PFSK-1 (cell line): Measurements from ENCODE around the gene CARNS1.

Experiments
- FOXP2 ChIP-seq: optimal IDR thresholded peaks from 2 replicates; pipeline ENCODE3; 2011; ENCODE audit warnings: borderline replicate concordance, control low read depth, inconsistent platforms; ENCODE audit not compliant: insufficient read depth; ENCODE audit errors: extremely low read length, extremely low read depth
- POLR2AphosphoS5 ChIP-seq: IDR thresholded peaks from 2 replicates; pipeline ENCODE4 v1.6.1; 2012; ENCODE audit warnings: low read depth, mild to moderate bottlenecking, control low read depth, low read length, moderate library complexity
- SIN3A ChIP-seq: IDR thresholded peaks from 2 replicates; pipeline ENCODE4 v1.6.1; 2012; ENCODE audit warnings: mild to moderate bottlenecking, low read length, moderate library complexity, borderline replicate concordance; ENCODE audit not compliant: insufficient read depth
- TAF1 ChIP-seq: IDR thresholded peaks from 2 replicates; pipeline ENCODE4 v1.6.1; 2012; ENCODE audit warnings: low read length, control low read depth, borderline replicate concordance; ENCODE audit not compliant: insufficient read depth
- TF ChIP-seq, protein P1 (sequence below), 2 experiments: IDR thresholded peaks; 2 replicates each; pipeline versions ENCODE4 v1.6.1 to v1.8.0; 2011 to 2012; ENCODE audit warnings: low read depth in 2 of 2, low read length in 2 of 2, control low read depth in 1 of 2, inconsistent platforms in 1 of 2, mild to moderate bottlenecking in 1 of 2, moderate library complexity in 1 of 2; ENCODE audit not compliant: insufficient read depth in 1 of 2

CARNS1 gene

DNA sequence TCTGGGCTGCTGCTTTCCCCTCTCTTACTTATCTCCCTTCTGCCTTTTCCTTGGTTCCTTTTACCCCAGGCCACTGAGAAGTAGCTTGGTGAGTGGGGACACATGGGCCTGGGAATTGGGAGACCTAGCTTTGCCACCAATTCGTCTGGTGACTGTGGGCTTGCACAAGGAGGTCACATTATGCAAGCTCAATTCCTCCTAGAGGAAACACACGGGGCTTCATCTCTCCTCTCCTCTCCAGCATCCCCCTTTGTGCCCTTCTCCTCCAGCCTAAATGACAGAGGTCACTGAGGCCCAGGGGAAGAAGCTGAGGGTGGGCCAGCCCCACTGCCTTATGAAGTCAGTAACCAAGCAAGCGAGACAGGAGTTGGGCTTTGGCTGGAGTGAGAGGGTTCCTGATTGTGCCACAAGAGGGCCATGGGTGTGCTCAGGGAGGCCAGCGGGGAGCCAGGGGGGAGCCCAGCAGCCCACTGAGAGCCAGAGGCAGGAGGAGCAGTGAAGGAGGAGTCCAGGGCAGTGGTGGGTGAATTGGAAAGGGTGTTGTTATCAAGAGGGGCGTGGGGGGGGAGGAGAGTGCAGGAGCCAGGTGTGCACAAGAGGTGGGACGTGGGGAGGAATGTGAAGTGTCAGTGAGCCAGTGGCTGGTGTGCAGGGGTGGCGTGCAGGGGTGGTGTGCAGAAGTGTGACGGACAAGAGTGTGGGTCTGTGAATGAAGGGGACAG is 44.1 kb upstream of the CARNS1 start:
- TF ChIP-seq TAF1 (no peak), FOXP2 (no peak)
- TF ChIP-seq, protein P1, sequence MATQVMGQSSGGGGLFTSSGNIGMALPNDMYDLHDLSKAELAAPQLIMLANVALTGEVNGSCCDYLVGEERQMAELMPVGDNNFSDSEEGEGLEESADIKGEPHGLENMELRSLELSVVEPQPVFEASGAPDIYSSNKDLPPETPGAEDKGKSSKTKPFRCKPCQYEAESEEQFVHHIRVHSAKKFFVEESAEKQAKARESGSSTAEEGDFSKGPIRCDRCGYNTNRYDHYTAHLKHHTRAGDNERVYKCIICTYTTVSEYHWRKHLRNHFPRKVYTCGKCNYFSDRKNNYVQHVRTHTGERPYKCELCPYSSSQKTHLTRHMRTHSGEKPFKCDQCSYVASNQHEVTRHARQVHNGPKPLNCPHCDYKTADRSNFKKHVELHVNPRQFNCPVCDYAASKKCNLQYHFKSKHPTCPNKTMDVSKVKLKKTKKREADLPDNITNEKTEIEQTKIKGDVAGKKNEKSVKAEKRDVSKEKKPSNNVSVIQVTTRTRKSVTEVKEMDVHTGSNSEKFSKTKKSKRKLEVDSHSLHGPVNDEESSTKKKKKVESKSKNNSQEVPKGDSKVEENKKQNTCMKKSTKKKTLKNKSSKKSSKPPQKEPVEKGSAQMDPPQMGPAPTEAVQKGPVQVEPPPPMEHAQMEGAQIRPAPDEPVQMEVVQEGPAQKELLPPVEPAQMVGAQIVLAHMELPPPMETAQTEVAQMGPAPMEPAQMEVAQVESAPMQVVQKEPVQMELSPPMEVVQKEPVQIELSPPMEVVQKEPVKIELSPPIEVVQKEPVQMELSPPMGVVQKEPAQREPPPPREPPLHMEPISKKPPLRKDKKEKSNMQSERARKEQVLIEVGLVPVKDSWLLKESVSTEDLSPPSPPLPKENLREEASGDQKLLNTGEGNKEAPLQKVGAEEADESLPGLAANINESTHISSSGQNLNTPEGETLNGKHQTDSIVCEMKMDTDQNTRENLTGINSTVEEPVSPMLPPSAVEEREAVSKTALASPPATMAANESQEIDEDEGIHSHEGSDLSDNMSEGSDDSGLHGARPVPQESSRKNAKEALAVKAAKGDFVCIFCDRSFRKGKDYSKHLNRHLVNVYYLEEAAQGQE (IDR thresholded peaks at IDR 0.05; ENCODE audit: insufficient read depth in 1 of 2, low read depth in 2 of 2, low read length in 2 of 2) = no peak

DNA sequence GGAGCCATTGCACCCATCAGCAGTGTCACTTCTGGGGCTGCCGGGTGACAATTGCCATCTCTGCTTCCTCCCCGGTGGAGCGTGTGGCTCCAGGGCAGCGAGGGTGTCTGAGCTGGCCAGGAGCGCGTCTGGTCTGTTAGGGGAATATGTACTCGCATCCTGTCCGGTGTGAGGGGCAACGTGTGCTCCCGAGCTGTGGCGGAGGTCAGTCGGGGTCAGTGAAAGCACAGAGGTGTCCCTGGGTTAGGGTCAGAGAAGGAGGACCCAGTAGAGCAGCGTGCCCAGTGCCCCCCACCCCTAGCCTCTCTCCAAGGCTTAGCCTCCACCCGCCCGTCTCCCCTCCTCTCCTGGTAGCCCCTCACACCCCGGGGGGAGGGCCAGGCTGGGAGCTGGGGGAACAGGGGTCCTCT is 43.6 kb upstream of the CARNS1 start:
- TF ChIP-seq, protein P1 (IDR thresholded peaks at IDR 0.05; ENCODE audit: insufficient read depth in 1 of 2, low read depth in 2 of 2, low read length in 2 of 2) = no peak
- TF ChIP-seq TAF1 = no peak
- TF ChIP-seq FOXP2 = no peak
- TF ChIP-seq POLR2AphosphoS5 = no peak
- no peak for TF ChIP-seq SIN3A

DNA sequence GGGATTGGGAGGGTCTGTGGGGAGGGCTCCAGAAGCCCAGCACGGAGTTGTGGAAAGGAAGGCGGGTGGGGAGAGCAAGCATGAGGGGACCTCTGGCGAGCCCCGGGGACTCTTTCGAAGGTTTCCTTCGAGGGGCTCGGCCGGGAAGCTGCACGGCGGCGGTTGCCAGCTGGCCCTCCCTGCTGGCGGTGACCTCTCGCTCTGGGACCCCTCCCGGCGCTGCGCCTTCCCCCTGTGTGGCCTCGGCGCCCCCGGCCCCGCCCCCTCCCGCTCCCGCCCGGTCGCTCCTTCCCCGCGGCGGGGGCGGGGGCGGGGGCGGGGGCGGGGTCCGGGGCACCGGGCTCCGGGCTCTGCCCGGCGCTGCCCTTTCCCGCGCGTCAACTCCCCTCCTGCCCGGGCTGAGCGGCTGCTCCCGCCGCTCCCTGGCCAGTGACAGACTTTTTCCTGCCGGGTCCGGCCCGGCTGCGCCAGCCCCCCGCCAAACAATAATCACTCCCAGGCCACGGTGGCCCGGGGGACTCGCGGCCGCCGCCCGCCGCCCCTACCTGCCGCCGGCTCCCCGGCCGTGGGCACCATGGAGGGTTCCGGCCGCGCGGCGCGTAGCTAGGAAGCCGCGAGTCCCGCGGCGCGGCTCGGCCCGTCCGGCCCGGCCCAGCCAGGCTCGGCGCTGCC is 43.0 kb upstream of the CARNS1 start:
- TF ChIP-seq FOXP2 (no peak), SIN3A (no peak), TAF1 (no peak), POLR2AphosphoS5 (no peak)
- TF ChIP-seq, protein P1 (IDR thresholded peaks at IDR 0.05; ENCODE audit: insufficient read depth in 1 of 2, low read depth in 2 of 2, low read length in 2 of 2) = no peak

- TF ChIP-seq SIN3A = no peak
- no peak for TF ChIP-seq TAF1
- TF ChIP-seq, protein P1 (IDR thresholded peaks at IDR 0.05; ENCODE audit: insufficient read depth in 1 of 2, low read depth in 2 of 2, low read length in 2 of 2) = no peak
- TF ChIP-seq FOXP2 = no peak
- no peak for TF ChIP-seq POLR2AphosphoS5
These were observed 42.4 kb upstream of the CARNS1 start, which contains the start of gene CLCF1 for GRCh38 chr11:67372993-67373647. TSS of gene CLCF1 (minus strand) at chr11:67373598. CDS start at chr11:67373539, 59 bp downstream.
